HG03378 (cell line): ENCODE measurements around the gene NCS1.
"Not testable (repeated sequence)": the region's sequence is repeated elsewhere in the genome, so short reads cannot be mapped to it uniquely, and the experiment has no call there.

Experiments
- ATAC-seq: cut with Tn5 transposase; IDR thresholded peaks from one replicate; pipeline ENCODE4 v1.9.1; 2021; ENCODE audit warnings: mild to moderate bottlenecking, moderate library complexity; ENCODE audit not compliant: unreplicated experiment

NCS1 gene

GRCh38 chr9:130235558-130236435, 63.6 kb downstream of the NCS1 start:
- no peak for ATAC-seq

- ATAC-seq = no peak
Measured at GRCh38 chr9:130236436-130236985, 64.3 kb downstream of the NCS1 start.

- ATAC-seq = no peak
Measured at GRCh38 chr9:130237076-130237475, 64.9 kb downstream of the NCS1 start.

- ATAC-seq = no peak
Measured at GRCh38 chr9:130237763-130238524, 65.7 kb downstream of the NCS1 start.

GRCh38 chr9:130239363-130239695, 67.1 kb downstream of the NCS1 start:
- ATAC-seq = no peak

GRCh38 chr9:130239741-130240241, 67.6 kb downstream of the NCS1 start:
- peak; percentile 52 for ATAC-seq

GRCh38 chr9:130240410-130241197, 68.4 kb downstream of the NCS1 start:
- peak; percentile 49 for ATAC-seq

- ATAC-seq = no peak
Measured at GRCh38 chr9:130241198-130241535, 69.0 kb downstream of the NCS1 start.

GRCh38 chr9:130242270-130243014, 70.2 kb downstream of the NCS1 start:
- ATAC-seq = no peak

- ATAC-seq = peak; percentile 51
Measured at GRCh38 chr9:130243015-130243881, 71.0 kb downstream of the NCS1 start.

GRCh38 chr9:130243882-130244170, 71.6 kb downstream of the NCS1 start:
- no peak for ATAC-seq

GRCh38 chr9:130244548-130245165, 72.5 kb downstream of the NCS1 start:
- no peak for ATAC-seq

- ATAC-seq = no peak
Measured at GRCh38 chr9:130245474-130245873, 73.3 kb downstream of the NCS1 start.

GRCh38 chr9:130246126-130246525, 73.9 kb downstream of the NCS1 start:
- ATAC-seq = no peak

GRCh38 chr9:130254747-130255630, 82.8 kb downstream of the NCS1 start:
- ATAC-seq = no peak

GRCh38 chr9:130255631-130256134, 83.5 kb downstream of the NCS1 start:
- ATAC-seq = no peak

GRCh38 chr9:130256644-130257043, 84.4 kb downstream of the NCS1 start:
- no peak for ATAC-seq

GRCh38 chr9:130258137-130258536, 85.9 kb downstream of the NCS1 start:
- ATAC-seq = not testable (repeated sequence)
